Measurements from ENCODE around the gene WSCD1. TPM values are rescaled to one million over a fixed set of nuclear protein-coding genes. Genes with fewer than 3 reads are reported as not detected.

Gene WSCD1
- polyA plus RNA-seq (2013, experiment 1 of 2), result 27.0 TPM
- 33.5 TPM for polyA plus RNA-seq (2013, experiment 2 of 2)

GRCh38 chr17:6069539-6070429 is at the start of gene WSCD1:
Gene WSCD1 (plus strand): TSS chr17:6070379. CDS start chr17:6080659, 10,280 bp downstream.
- Histone ChIP-seq H3K27me3 (ENCODE audit: insufficient read depth, low read length) (peaks cover 40% of the 10 kb centered on the region), H3K4me1 (ENCODE audit: insufficient read depth, low read length) (no peaks in the 10 kb centered on the region), H3K9ac (ENCODE audit: low read depth, low read length) (peak within 1 kb of the TSS; percentile 50), H3K9me3 (ENCODE audit: insufficient read depth, low read depth, low read length) (no peaks in the 10 kb centered on the region), H3K4me3 (ENCODE audit: low read length) (peak within 1 kb of the TSS; percentile 79), H3K27ac (ENCODE audit: low read depth, low read length) (no peak within 1 kb of the TSS), H3K36me3 (ENCODE audit: insufficient read depth, low read length) (0 out of 2 replicates have a peak, but pooled peaks cover 3% of the 10 kb centered on the region)
- 11% methylated on average over 70 of the region's 71 CpGs for WGBS

- Histone ChIP-seq H3K4me3 (ENCODE audit: low read length) (no peak overlapping the region), H3K27me3 (ENCODE audit: insufficient read depth, low read length) (no peaks in the 10 kb centered on the region), H3K9me3 (ENCODE audit: insufficient read depth, low read depth, low read length) (no peaks in the 10 kb centered on the region), H3K27ac (ENCODE audit: low read depth, low read length) (no peak overlapping the region), H3K36me3 (ENCODE audit: insufficient read depth, low read length) (no peaks in the 10 kb centered on the region), H3K9ac (ENCODE audit: low read depth, low read length) (no peak overlapping the region), H3K4me1 (ENCODE audit: insufficient read depth, low read length) (no peaks in the 10 kb centered on the region; the same call in 1 of the 2 replicates)
- WGBS, result 91% methylated on average over 5 of the region's 5 CpGs
Measured at GRCh38 chr17:6021011-6021400, 49.2 kb upstream of the WSCD1 start.

GRCh38 chr17:6021627-6022026 is 48.6 kb upstream of the WSCD1 start:
- Histone ChIP-seq H3K4me3 (ENCODE audit: low read length) (no peak overlapping the region), H3K36me3 (ENCODE audit: insufficient read depth, low read length) (no peaks in the 10 kb centered on the region), H3K9ac (ENCODE audit: low read depth, low read length) (no peak overlapping the region), H3K4me1 (ENCODE audit: insufficient read depth, low read length) (no peaks in the 10 kb centered on the region; the same call in 1 of the 2 replicates), H3K9me3 (ENCODE audit: insufficient read depth, low read depth, low read length) (no peaks in the 10 kb centered on the region), H3K27me3 (ENCODE audit: insufficient read depth, low read length) (no peaks in the 10 kb centered on the region), H3K27ac (ENCODE audit: low read depth, low read length) (no peak overlapping the region)
- 90% methylated on average over 9 of the region's 9 CpGs for WGBS

GRCh38 chr17:6023036-6023831 is 46.9 kb upstream of the WSCD1 start:
- 75% methylated on average over 6 of the region's 6 CpGs for WGBS
- no peaks in the 10 kb centered on the region for H3K27me3 ChIP-seq (ENCODE audit: insufficient read depth, low read length)

GRCh38 chr17:6024576-6024975 is 45.6 kb upstream of the WSCD1 start:
- H3K4me1 ChIP-seq (ENCODE audit: insufficient read depth, low read length), result no peaks in the 10 kb centered on the region; the same call in 1 of the 2 replicates
- 95% methylated on average over 6 of the region's 6 CpGs for WGBS
- no peak overlapping the region for H3K27ac ChIP-seq (ENCODE audit: low read depth, low read length)
- no peak overlapping the region for H3K4me3 ChIP-seq (ENCODE audit: low read length)
- H3K9ac ChIP-seq (ENCODE audit: low read depth, low read length), result no peak overlapping the region
- no peaks in the 10 kb centered on the region for H3K9me3 ChIP-seq (ENCODE audit: insufficient read depth, low read depth, low read length)
- H3K36me3 ChIP-seq (ENCODE audit: insufficient read depth, low read length), result no peaks in the 10 kb centered on the region
- no peaks in the 10 kb centered on the region for H3K27me3 ChIP-seq (ENCODE audit: insufficient read depth, low read length)

More at GRCh38 chr17:6023036-6023831, 46.9 kb upstream of the WSCD1 start:
- Histone ChIP-seq H3K36me3 (ENCODE audit: insufficient read depth, low read length) (no peaks in the 10 kb centered on the region), H3K9me3 (ENCODE audit: insufficient read depth, low read depth, low read length) (no peaks in the 10 kb centered on the region), H3K27ac (ENCODE audit: low read depth, low read length) (no peak overlapping the region), H3K9ac (ENCODE audit: low read depth, low read length) (no peak overlapping the region), H3K4me3 (ENCODE audit: low read length) (no peak overlapping the region), H3K4me1 (ENCODE audit: insufficient read depth, low read length) (no peaks in the 10 kb centered on the region; the same call in 1 of the 2 replicates)

- no peaks in the 10 kb centered on the region; the same call in 1 of the 2 replicates for H3K4me1 ChIP-seq (ENCODE audit: insufficient read depth, low read length)
- H3K9ac ChIP-seq (ENCODE audit: low read depth, low read length), result no peak overlapping the region
- H3K9me3 ChIP-seq (ENCODE audit: insufficient read depth, low read depth, low read length), result no peaks in the 10 kb centered on the region
- no peak overlapping the region for H3K27ac ChIP-seq (ENCODE audit: low read depth, low read length)
- H3K4me3 ChIP-seq (ENCODE audit: low read length), result no peak overlapping the region
- no peaks in the 10 kb centered on the region for H3K27me3 ChIP-seq (ENCODE audit: insufficient read depth, low read length)
- 93% methylated on average over 12 of the region's 12 CpGs for WGBS
- H3K36me3 ChIP-seq (ENCODE audit: insufficient read depth, low read length), result no peaks in the 10 kb centered on the region
Measured at GRCh38 chr17:6027342-6028024, 42.7 kb upstream of the WSCD1 start.

- WGBS, result 97% methylated on average over 10 of the region's 10 CpGs
- H3K36me3 ChIP-seq (ENCODE audit: insufficient read depth, low read length), result no peaks in the 10 kb centered on the region
- no peak overlapping the region for H3K27ac ChIP-seq (ENCODE audit: low read depth, low read length)
- H3K9ac ChIP-seq (ENCODE audit: low read depth, low read length), result no peak overlapping the region
- no peak overlapping the region for H3K4me3 ChIP-seq (ENCODE audit: low read length)
- no peaks in the 10 kb centered on the region for H3K4me1 ChIP-seq (ENCODE audit: insufficient read depth, low read length)
- no peaks in the 10 kb centered on the region for H3K27me3 ChIP-seq (ENCODE audit: insufficient read depth, low read length)
- no peaks in the 10 kb centered on the region for H3K9me3 ChIP-seq (ENCODE audit: insufficient read depth, low read depth, low read length)
Measured at GRCh38 chr17:6028294-6028693, 41.9 kb upstream of the WSCD1 start.

- Histone ChIP-seq H3K27ac (ENCODE audit: low read depth, low read length) (no peak overlapping the region), H3K36me3 (ENCODE audit: insufficient read depth, low read length) (no peaks in the 10 kb centered on the region), H3K4me3 (ENCODE audit: low read length) (no peak overlapping the region), H3K9ac (ENCODE audit: low read depth, low read length) (no peak overlapping the region), H3K27me3 (ENCODE audit: insufficient read depth, low read length) (no peaks in the 10 kb centered on the region), H3K4me1 (ENCODE audit: insufficient read depth, low read length) (no peaks in the 10 kb centered on the region), H3K9me3 (ENCODE audit: insufficient read depth, low read depth, low read length) (peaks cover 7% of the 10 kb centered on the region; the same call in 1 of the 2 replicates)
- WGBS, result 96% methylated on average over 7 of the region's 7 CpGs
Measured at GRCh38 chr17:6035801-6036394, 34.3 kb upstream of the WSCD1 start.

GRCh38 chr17:6040504-6040903 is 29.7 kb upstream of the WSCD1 start:
- no peak overlapping the region for H3K9ac ChIP-seq (ENCODE audit: low read depth, low read length)
- no peak overlapping the region for H3K27ac ChIP-seq (ENCODE audit: low read depth, low read length)
- H3K36me3 ChIP-seq (ENCODE audit: insufficient read depth, low read length), result no peaks in the 10 kb centered on the region
- H3K4me3 ChIP-seq (ENCODE audit: low read length), result no peak overlapping the region
- WGBS, result 95% methylated on average over 13 of the region's 13 CpGs
- no peaks in the 10 kb centered on the region for H3K4me1 ChIP-seq (ENCODE audit: insufficient read depth, low read length)
- H3K9me3 ChIP-seq (ENCODE audit: insufficient read depth, low read depth, low read length), result peaks cover 7% of the 10 kb centered on the region; the same call in 1 of the 2 replicates
- H3K27me3 ChIP-seq (ENCODE audit: insufficient read depth, low read length), result no peaks in the 10 kb centered on the region

GRCh38 chr17:6041246-6041645 is 28.9 kb upstream of the WSCD1 start:
- Histone ChIP-seq H3K36me3 (ENCODE audit: insufficient read depth, low read length) (no peaks in the 10 kb centered on the region), H3K4me1 (ENCODE audit: insufficient read depth, low read length) (no peaks in the 10 kb centered on the region), H3K27ac (ENCODE audit: low read depth, low read length) (no peak overlapping the region), H3K27me3 (ENCODE audit: insufficient read depth, low read length) (no peaks in the 10 kb centered on the region), H3K9me3 (ENCODE audit: insufficient read depth, low read depth, low read length) (peaks cover 7% of the 10 kb centered on the region; the same call in 1 of the 2 replicates), H3K4me3 (ENCODE audit: low read length) (no peak overlapping the region), H3K9ac (ENCODE audit: low read depth, low read length) (no peak overlapping the region)
- WGBS, result 88% methylated on average over 13 of the region's 13 CpGs

All from HUES64 (cell line).